Fibroblast of lung (primary cell): ENCODE measurements around the gene GRK5. TPM values are rescaled to one million over a fixed set of nuclear protein-coding genes. Genes with fewer than 3 reads are reported as not detected.

ENCODE experiments used
- DNase-seq, 2 donors: peaks; one replicate each; pipeline versions ENCODE4 v3.0.0 to v3.0.0-alpha.2; 2010; ENCODE audit warnings: low read depth in 2 of 2
- H2AFZ ChIP-seq: 2 replicates; pipeline ENCODE4 v1.5.1; 2012; ENCODE audit warnings: low read length, control low read depth, inconsistent platforms
- H3K27ac ChIP-seq: 2 replicates; pipeline ENCODE4 v1.5.1; 2011; ENCODE audit warnings: low read length, control low read depth; ENCODE audit not compliant: insufficient read depth
- H3K27me3 ChIP-seq: 2 replicates; pipeline ENCODE4 v1.5.1; 2011; ENCODE audit warnings: mild to moderate bottlenecking, low read length; ENCODE audit not compliant: control insufficient read depth, insufficient read depth
- H3K36me3 ChIP-seq: 2 replicates; pipeline ENCODE4 v1.5.1; 2011; ENCODE audit warnings: low read length; ENCODE audit not compliant: control insufficient read depth, insufficient read depth
- H3K4me1 ChIP-seq: 2 replicates; pipeline ENCODE4 v1.5.1; 2011; ENCODE audit warnings: low read length; ENCODE audit not compliant: control insufficient read depth, insufficient read depth; ENCODE audit errors: extremely low read depth
- H3K4me2 ChIP-seq: 2 replicates; pipeline ENCODE4 v1.5.1; 2011; ENCODE audit warnings: low read length, control low read depth; ENCODE audit not compliant: insufficient read depth; ENCODE audit errors: extremely low read depth
- H3K4me3 ChIP-seq, 4 experiments: fragments of 200-600 bp in 1 of 4; sonication (generic) in 1 of 4; replicated peaks in 1 of 4; 2 replicates each; pipeline ENCODE4 v1.5.1; 2011 to 2016; ENCODE audit warnings: low read length in 4 of 4, low read depth in 3 of 4, mild to moderate bottlenecking in 3 of 4, control low read depth in 2 of 4, inconsistent platforms in 1 of 4, mixed read lengths in 1 of 4; ENCODE audit not compliant: insufficient read depth in 1 of 4; ENCODE audit errors: control extremely low read depth in 1 of 4
- H3K79me2 ChIP-seq: 2 replicates; pipeline ENCODE4 v1.5.1; 2012; ENCODE audit warnings: mild to moderate bottlenecking, low read length, inconsistent platforms; ENCODE audit not compliant: control insufficient read depth, insufficient read depth
- H3K9ac ChIP-seq: 2 replicates; pipeline ENCODE4 v1.5.1; 2011; ENCODE audit warnings: mild to moderate bottlenecking, low read length, control low read depth; ENCODE audit not compliant: insufficient read depth
- H3K9me3 ChIP-seq: 2 replicates; pipeline ENCODE4 v1.5.1; 2012; ENCODE audit warnings: low read depth, low read length; ENCODE audit not compliant: control insufficient read depth, insufficient read depth
- H4K20me1 ChIP-seq: 2 replicates; pipeline ENCODE4 v1.5.1; 2011; ENCODE audit warnings: low read length; ENCODE audit not compliant: control insufficient read depth, insufficient read depth; ENCODE audit errors: extremely low read depth
- EZH2 ChIP-seq: IDR thresholded peaks from 2 replicates; pipeline ENCODE4 v1.5.1; 2012; ENCODE audit warnings: low read length, control low read depth, mild to moderate bottlenecking; ENCODE audit errors: missing control alignments
- polyA plus RNA-seq, 2 donors: library from polyadenylated mRNA; depleted of rRNA in 1 of 2; stranded (reverse) in 1 of 2; unstranded in 1 of 2; fragments of >200 nt; gene quantifications; 2 replicates each; pipeline ENCODE4 v1.2.1, GENCODE V29; 2011 to 2012; ENCODE audit warnings: missing spikeins in 1 of 2
- total RNA-seq: library from RNA; depleted of rRNA; stranded (reverse); fragments of >200 nt; gene quantifications from 2 replicates; pipeline ENCODE4 v1.2.1, GENCODE V29; 2014
- TF ChIP-seq, protein P1 (sequence below), 2 donors: IDR thresholded peaks in 1 of 2; conservative IDR thresholded peaks in 1 of 2; 1 replicate in 1 of 2; 2 replicates in 1 of 2; pipeline ENCODE4 v1.5.1; 2011 to 2012; ENCODE audit warnings: low read length in 2 of 2, control low read depth in 1 of 2, inconsistent platforms in 1 of 2, low read depth in 1 of 2, mild to moderate bottlenecking in 1 of 2

GRK5 gene
- total and polyA plus RNA-seq, 2 donors (not counting 1 experiment from before 2014, with no cell fraction given): 24.1 to 90.3 TPM

DNA sequence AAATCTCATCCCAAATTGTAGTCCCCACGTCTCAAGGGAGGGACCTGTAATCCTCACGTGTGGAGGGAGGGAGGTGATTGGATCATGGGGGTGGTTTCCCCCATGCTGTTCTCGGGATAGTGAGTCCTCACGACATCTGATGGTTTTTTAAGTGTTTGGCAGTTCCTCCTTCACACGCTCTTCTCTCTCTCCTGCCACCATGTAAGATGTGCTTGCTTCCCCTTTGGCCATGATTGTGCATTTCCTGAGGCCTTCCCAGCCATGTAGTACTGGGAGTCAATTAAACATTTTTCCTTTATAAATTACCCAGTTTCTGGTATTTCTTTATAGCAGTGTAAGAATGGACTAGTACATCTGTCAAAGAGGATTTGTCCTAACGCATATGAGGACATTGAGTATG lies 275.6 kb downstream of the GRK5 start:
- no peaks in the 10 kb centered on the region for H3K4me1 ChIP-seq
- no peak for DNase-seq
- no peaks in the 10 kb centered on the region for H4K20me1 ChIP-seq
- no peak overlapping the region for H3K27ac ChIP-seq
- H3K4me3 ChIP-seq: no peak overlapping the region
- H3K9me3 ChIP-seq: no peaks in the 10 kb centered on the region
- no peaks in the 10 kb centered on the region for H3K79me2 ChIP-seq
- peaks cover 11% of the 10 kb centered on the region for H3K27me3 ChIP-seq
- H3K36me3 ChIP-seq: no peaks in the 10 kb centered on the region
- no peak overlapping the region for H2AFZ ChIP-seq
- no peak for TF ChIP-seq EZH2
- TF ChIP-seq, protein P1, sequence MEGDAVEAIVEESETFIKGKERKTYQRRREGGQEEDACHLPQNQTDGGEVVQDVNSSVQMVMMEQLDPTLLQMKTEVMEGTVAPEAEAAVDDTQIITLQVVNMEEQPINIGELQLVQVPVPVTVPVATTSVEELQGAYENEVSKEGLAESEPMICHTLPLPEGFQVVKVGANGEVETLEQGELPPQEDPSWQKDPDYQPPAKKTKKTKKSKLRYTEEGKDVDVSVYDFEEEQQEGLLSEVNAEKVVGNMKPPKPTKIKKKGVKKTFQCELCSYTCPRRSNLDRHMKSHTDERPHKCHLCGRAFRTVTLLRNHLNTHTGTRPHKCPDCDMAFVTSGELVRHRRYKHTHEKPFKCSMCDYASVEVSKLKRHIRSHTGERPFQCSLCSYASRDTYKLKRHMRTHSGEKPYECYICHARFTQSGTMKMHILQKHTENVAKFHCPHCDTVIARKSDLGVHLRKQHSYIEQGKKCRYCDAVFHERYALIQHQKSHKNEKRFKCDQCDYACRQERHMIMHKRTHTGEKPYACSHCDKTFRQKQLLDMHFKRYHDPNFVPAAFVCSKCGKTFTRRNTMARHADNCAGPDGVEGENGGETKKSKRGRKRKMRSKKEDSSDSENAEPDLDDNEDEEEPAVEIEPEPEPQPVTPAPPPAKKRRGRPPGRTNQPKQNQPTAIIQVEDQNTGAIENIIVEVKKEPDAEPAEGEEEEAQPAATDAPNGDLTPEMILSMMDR (conservative IDR thresholded peaks at IDR 0.05 in 1 of 2, IDR thresholded peaks at IDR 0.05 in 1 of 2; ENCODE audit: low read depth in 1 of 2, low read length in 2 of 2): no peak
- H3K4me2 ChIP-seq: no peak overlapping the region
- H3K9ac ChIP-seq: no peak overlapping the region

- H3K4me3 ChIP-seq: no peak overlapping the region
- DNase-seq: no peak
- no peaks in the 10 kb centered on the region for H3K79me2 ChIP-seq
- no peaks in the 10 kb centered on the region for H3K9me3 ChIP-seq
- no peak overlapping the region for H3K27ac ChIP-seq
- peaks cover 7% of the 10 kb centered on the region for H3K27me3 ChIP-seq
- TF ChIP-seq, protein P1 (conservative IDR thresholded peaks at IDR 0.05 in 1 of 2, IDR thresholded peaks at IDR 0.05 in 1 of 2; ENCODE audit: low read depth in 1 of 2, low read length in 2 of 2): no peak
- no peak for TF ChIP-seq EZH2
- no peak overlapping the region for H3K4me2 ChIP-seq
- no peaks in the 10 kb centered on the region for H4K20me1 ChIP-seq
- no peak overlapping the region for H2AFZ ChIP-seq
- H3K36me3 ChIP-seq: no peaks in the 10 kb centered on the region
- no peaks in the 10 kb centered on the region for H3K4me1 ChIP-seq
- no peak overlapping the region for H3K9ac ChIP-seq
Observed at GRCh38 chr10:119483839-119484238, 276.5 kb downstream of the GRK5 start.

- Histone ChIP-seq H3K27ac (no peak overlapping the region), H3K9ac (no peak overlapping the region), H3K4me1 (peaks cover 3% of the 10 kb centered on the region), H2AFZ (no peak overlapping the region), H3K9me3 (no peaks in the 10 kb centered on the region), H3K4me3 (no peak overlapping the region), H3K4me2 (no peak overlapping the region), H3K36me3 (no peaks in the 10 kb centered on the region), H3K27me3 (no peaks in the 10 kb centered on the region), H4K20me1 (no peaks in the 10 kb centered on the region), H3K79me2 (no peaks in the 10 kb centered on the region)
- DNase-seq: no peak
- no peak for TF ChIP-seq EZH2
- TF ChIP-seq, protein P1 (conservative IDR thresholded peaks at IDR 0.05 in 1 of 2, IDR thresholded peaks at IDR 0.05 in 1 of 2; ENCODE audit: low read depth in 1 of 2, low read length in 2 of 2): no peak
Observed at GRCh38 chr10:119488675-119489074, 281.3 kb downstream of the GRK5 start.
